Heart left ventricle (tissue), 13 donors: ENCODE measurements around the gene ASTN2.

Experiments used
- POLR2A ChIP-seq, 2 donors: fragments of 450-650 bp; IDR thresholded peaks; one replicate each; pipeline ENCODE4 v1.6.1; 2017; ENCODE audit warnings: antibody characterized with exemption in 2 of 2, mild to moderate bottlenecking in 2 of 2, moderate library complexity in 2 of 2
- TF ChIP-seq, protein P1 (sequence below), 12 donors: fragments of 200-600 bp; sonication (generic) in 4 of 12; IDR thresholded peaks; one replicate each; pipeline versions ENCODE4 v1.5.0 to v1.8.0; 2018 to 2022; ENCODE audit warnings: antibody characterized with exemption in 12 of 12, mild to moderate bottlenecking in 5 of 12
- donor health status: ischemic (EF 13 %, LVEDD 7.1; RV severe dilation, severe dysfunction).
- donor health status: DM: no; HTN: yes; CAD: no.
- donor health status: DM: no; HTN: no; CAD: no.
- donor health status: ischemic (EF 25% LVEDD 6.9; RV normal size, moderate dysfunction).
- donor health status: ischemic (EF 25% LVEDD 5.7; RV mildly dilated, moderate dysfunction).
- donor health status: ischemic (EF 35%, LVEDD 5.7; RV mildly dilated, moderate dysfunction).
- donor health status: nonischemic (EF 11% LVEDD 7.7; RV severe dilation, severe dysfunction).
- donor health status: DM: yes; HTN: yes; CAD: no.
- donor health status: PGD.
- donor health status: ischemic (EF 29% LVEDD 5.4; RV normal size, mild dysfunction).
- donor health status: nonischemic (EF 23%, LVEDD 6.1; RV moderate dilation, normal function).

DNA sequence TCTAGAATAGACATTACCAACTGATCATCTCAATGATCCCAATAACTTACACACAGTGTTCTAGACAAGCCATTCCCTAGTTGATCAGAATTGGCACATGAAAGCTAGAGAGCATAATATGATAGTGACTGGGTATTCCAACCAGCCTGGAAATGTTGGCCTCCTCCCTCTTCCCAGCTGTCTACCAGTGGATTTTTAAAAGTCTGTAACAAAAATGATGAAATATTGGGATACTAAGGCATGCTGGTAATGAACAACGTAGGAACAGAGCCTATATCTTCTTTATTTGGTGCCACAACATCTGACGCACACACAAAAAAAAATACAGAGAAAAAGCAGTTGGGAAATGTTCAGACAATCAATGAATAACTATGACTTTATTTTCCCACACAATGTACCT, 692.9 kb downstream of the ASTN2 start:
- TF ChIP-seq, protein P1, sequence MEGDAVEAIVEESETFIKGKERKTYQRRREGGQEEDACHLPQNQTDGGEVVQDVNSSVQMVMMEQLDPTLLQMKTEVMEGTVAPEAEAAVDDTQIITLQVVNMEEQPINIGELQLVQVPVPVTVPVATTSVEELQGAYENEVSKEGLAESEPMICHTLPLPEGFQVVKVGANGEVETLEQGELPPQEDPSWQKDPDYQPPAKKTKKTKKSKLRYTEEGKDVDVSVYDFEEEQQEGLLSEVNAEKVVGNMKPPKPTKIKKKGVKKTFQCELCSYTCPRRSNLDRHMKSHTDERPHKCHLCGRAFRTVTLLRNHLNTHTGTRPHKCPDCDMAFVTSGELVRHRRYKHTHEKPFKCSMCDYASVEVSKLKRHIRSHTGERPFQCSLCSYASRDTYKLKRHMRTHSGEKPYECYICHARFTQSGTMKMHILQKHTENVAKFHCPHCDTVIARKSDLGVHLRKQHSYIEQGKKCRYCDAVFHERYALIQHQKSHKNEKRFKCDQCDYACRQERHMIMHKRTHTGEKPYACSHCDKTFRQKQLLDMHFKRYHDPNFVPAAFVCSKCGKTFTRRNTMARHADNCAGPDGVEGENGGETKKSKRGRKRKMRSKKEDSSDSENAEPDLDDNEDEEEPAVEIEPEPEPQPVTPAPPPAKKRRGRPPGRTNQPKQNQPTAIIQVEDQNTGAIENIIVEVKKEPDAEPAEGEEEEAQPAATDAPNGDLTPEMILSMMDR (IDR thresholded peaks at IDR 0.05), result no peak
- TF ChIP-seq POLR2A (IDR thresholded peaks at IDR 0.05), result no peak
